Measurements from ENCODE around the gene DPP6.

Gene DPP6

GRCh38 chr7:154638286-154638685, 586.1 kb downstream of the DPP6 start:
- peaks cover 0 to 7% (median 2%) of the 10 kb centered on the region in 5 experiments for H3K9me3 ChIP-seq (ENCODE audit: control extremely low read depth in 1 of 5, control insufficient read depth in 4 of 5, insufficient read depth in 2 of 5, low read depth in 1 of 5, low read length in 4 of 5)
- peaks cover 0 to 2% (median 0%) of the 10 kb centered on the region in 5 experiments for H3K27me3 ChIP-seq (replicated peaks in 2 of 5; ENCODE audit: control insufficient read depth in 4 of 5, insufficient read depth in 5 of 5, low read length in 4 of 5)
- ChIA-PET CTCF (no interaction called here), POLR2A (no interaction called here)
- 70% methylated on average over 8 of the region's 9 CpGs for WGBS (ENCODE audit: insufficient coverage)
- H3K36me3 ChIP-seq (ENCODE audit: control insufficient read depth in 4 of 4, insufficient read depth in 4 of 4, low read length in 3 of 4): no peaks in the 10 kb centered on the region
- DNase-seq: no peak
- no peak overlapping the region for H3K27ac ChIP-seq (ENCODE audit: insufficient read depth in 1 of 2, low read depth in 1 of 2, low read length in 2 of 2, poor library complexity in 1 of 2, severe bottlenecking in 2 of 2)
- no peaks in the 10 kb centered on the region for H3K4me1 ChIP-seq (ENCODE audit: control extremely low read depth in 1 of 4, control insufficient read depth in 4 of 4, insufficient read depth in 4 of 4, low read length in 3 of 4)
- no peak overlapping the region for H3K4me3 ChIP-seq (ENCODE audit: control insufficient read depth in 1 of 7, extremely low read depth in 1 of 7, insufficient read depth in 4 of 7, low read depth in 2 of 7, low read length in 6 of 7)

GRCh38 chr7:154640266-154640865, 588.2 kb downstream of the DPP6 start:
- H3K27ac ChIP-seq (ENCODE audit: insufficient read depth in 1 of 2, low read depth in 1 of 2, low read length in 2 of 2, poor library complexity in 1 of 2, severe bottlenecking in 2 of 2): no peak overlapping the region
- H3K36me3 ChIP-seq (ENCODE audit: control insufficient read depth in 4 of 4, insufficient read depth in 4 of 4, low read length in 3 of 4): no peaks in the 10 kb centered on the region
- ChIA-PET CTCF (no interaction called here), POLR2A (no interaction called here)
- peaks cover 0 to 7% (median 2%) of the 10 kb centered on the region in 5 experiments for H3K9me3 ChIP-seq (ENCODE audit: control extremely low read depth in 1 of 5, control insufficient read depth in 4 of 5, insufficient read depth in 2 of 5, low read depth in 1 of 5, low read length in 4 of 5)
- DNase-seq: no peak
- WGBS (ENCODE audit: insufficient coverage): 48% methylated on average over 6 of the region's 10 CpGs
- no peak overlapping the region for H3K4me3 ChIP-seq (ENCODE audit: control insufficient read depth in 1 of 7, extremely low read depth in 1 of 7, insufficient read depth in 4 of 7, low read depth in 2 of 7, low read length in 6 of 7)
- H3K4me1 ChIP-seq (ENCODE audit: control extremely low read depth in 1 of 4, control insufficient read depth in 4 of 4, insufficient read depth in 4 of 4, low read length in 3 of 4): no peaks in the 10 kb centered on the region
- peaks cover 0 to 2% (median 0%) of the 10 kb centered on the region in 5 experiments for H3K27me3 ChIP-seq (replicated peaks in 2 of 5; ENCODE audit: control insufficient read depth in 4 of 5, insufficient read depth in 5 of 5, low read length in 4 of 5)

- peaks cover 0 to 2% (median 0%) of the 10 kb centered on the region in 5 experiments for H3K27me3 ChIP-seq (replicated peaks in 2 of 5; ENCODE audit: control insufficient read depth in 4 of 5, insufficient read depth in 5 of 5, low read length in 4 of 5)
- ChIA-PET CTCF (no interaction called here), POLR2A (no interaction called here)
- H3K4me3 ChIP-seq (ENCODE audit: control insufficient read depth in 1 of 7, extremely low read depth in 1 of 7, insufficient read depth in 4 of 7, low read depth in 2 of 7, low read length in 6 of 7): no peak overlapping the region
- H3K4me1 ChIP-seq (ENCODE audit: control extremely low read depth in 1 of 4, control insufficient read depth in 4 of 4, insufficient read depth in 4 of 4, low read length in 3 of 4): no peaks in the 10 kb centered on the region
- H3K9me3 ChIP-seq (ENCODE audit: control extremely low read depth in 1 of 5, control insufficient read depth in 4 of 5, insufficient read depth in 2 of 5, low read depth in 1 of 5, low read length in 4 of 5): peaks cover 0 to 3% (median 0%) of the 10 kb centered on the region in 5 experiments
- DNase-seq: no peak
- WGBS (ENCODE audit: insufficient coverage): 75% methylated on average over 1 of the region's 4 CpGs
- H3K27ac ChIP-seq (ENCODE audit: insufficient read depth in 1 of 2, low read depth in 1 of 2, low read length in 2 of 2, poor library complexity in 1 of 2, severe bottlenecking in 2 of 2): no peak overlapping the region
- H3K36me3 ChIP-seq (ENCODE audit: control insufficient read depth in 4 of 4, insufficient read depth in 4 of 4, low read length in 3 of 4): no peaks in the 10 kb centered on the region
These were observed 588.7 kb downstream of the DPP6 start for GRCh38 chr7:154640917-154641316.

- Histone ChIP-seq H3K27ac (ENCODE audit: insufficient read depth in 1 of 2, low read depth in 1 of 2, low read length in 2 of 2, poor library complexity in 1 of 2, severe bottlenecking in 2 of 2) (no peak overlapping the region), H3K9me3 (ENCODE audit: control extremely low read depth in 1 of 5, control insufficient read depth in 4 of 5, insufficient read depth in 2 of 5, low read depth in 1 of 5, low read length in 4 of 5) (peaks cover 0 to 3% (median 0%) of the 10 kb centered on the region in 5 experiments), H3K36me3 (ENCODE audit: control insufficient read depth in 4 of 4, insufficient read depth in 4 of 4, low read length in 3 of 4) (no peaks in the 10 kb centered on the region), H3K4me1 (ENCODE audit: control extremely low read depth in 1 of 4, control insufficient read depth in 4 of 4, insufficient read depth in 4 of 4, low read length in 3 of 4) (no peaks in the 10 kb centered on the region), H3K4me3 (ENCODE audit: control insufficient read depth in 1 of 7, extremely low read depth in 1 of 7, insufficient read depth in 4 of 7, low read depth in 2 of 7, low read length in 6 of 7) (no peak overlapping the region), H3K27me3 (replicated peaks in 2 of 5; ENCODE audit: control insufficient read depth in 4 of 5, insufficient read depth in 5 of 5, low read length in 4 of 5) (peaks cover 0 to 2% (median 0%) of the 10 kb centered on the region in 5 experiments)
- no peak for DNase-seq
- CTCF ChIA-PET: no interaction called here
- WGBS (ENCODE audit: insufficient coverage): 87% methylated on average over 3 of the region's 3 CpGs
- POLR2A ChIA-PET: no interaction called here
These were observed 592.2 kb downstream of the DPP6 start for GRCh38 chr7:154644366-154644765.

GRCh38 chr7:154646126-154647013, 594.2 kb downstream of the DPP6 start:
- CTCF ChIA-PET: no interaction called here
- POLR2A ChIA-PET: no interaction called here
- 98% methylated on average over 9 of the region's 11 CpGs for WGBS (ENCODE audit: insufficient coverage)
- H3K9me3 ChIP-seq (ENCODE audit: control extremely low read depth in 1 of 5, control insufficient read depth in 4 of 5, insufficient read depth in 2 of 5, low read depth in 1 of 5, low read length in 4 of 5): peaks cover 0 to 8% (median 3%) of the 10 kb centered on the region in 5 experiments
- no peaks in the 10 kb centered on the region for H3K36me3 ChIP-seq (ENCODE audit: control insufficient read depth in 4 of 4, insufficient read depth in 4 of 4, low read length in 3 of 4)
- no peaks in the 10 kb centered on the region for H3K27me3 ChIP-seq (replicated peaks in 2 of 5; ENCODE audit: control insufficient read depth in 4 of 5, insufficient read depth in 5 of 5, low read length in 4 of 5)
- H3K4me1 ChIP-seq (ENCODE audit: control extremely low read depth in 1 of 4, control insufficient read depth in 4 of 4, insufficient read depth in 4 of 4, low read length in 3 of 4): no peaks in the 10 kb centered on the region
- no peak for DNase-seq
- no peak overlapping the region for H3K27ac ChIP-seq (ENCODE audit: insufficient read depth in 1 of 2, low read depth in 1 of 2, low read length in 2 of 2, poor library complexity in 1 of 2, severe bottlenecking in 2 of 2)
- H3K4me3 ChIP-seq (ENCODE audit: control insufficient read depth in 1 of 7, extremely low read depth in 1 of 7, insufficient read depth in 4 of 7, low read depth in 2 of 7, low read length in 6 of 7): no peak overlapping the region

- WGBS (ENCODE audit: insufficient coverage): 92% methylated on average over 6 of the region's 12 CpGs
- Histone ChIP-seq H3K36me3 (ENCODE audit: control insufficient read depth in 4 of 4, insufficient read depth in 4 of 4, low read length in 3 of 4) (no peaks in the 10 kb centered on the region), H3K4me3 (ENCODE audit: control insufficient read depth in 1 of 7, extremely low read depth in 1 of 7, insufficient read depth in 4 of 7, low read depth in 2 of 7, low read length in 6 of 7) (no peak overlapping the region), H3K4me1 (ENCODE audit: control extremely low read depth in 1 of 4, control insufficient read depth in 4 of 4, insufficient read depth in 4 of 4, low read length in 3 of 4) (no peaks in the 10 kb centered on the region), H3K27ac (ENCODE audit: insufficient read depth in 1 of 2, low read depth in 1 of 2, low read length in 2 of 2, poor library complexity in 1 of 2, severe bottlenecking in 2 of 2) (no peak overlapping the region), H3K27me3 (replicated peaks in 2 of 5; ENCODE audit: control insufficient read depth in 4 of 5, insufficient read depth in 5 of 5, low read length in 4 of 5) (no peaks in the 10 kb centered on the region), H3K9me3 (ENCODE audit: control extremely low read depth in 1 of 5, control insufficient read depth in 4 of 5, insufficient read depth in 2 of 5, low read depth in 1 of 5, low read length in 4 of 5) (peaks cover 0 to 11% (median 3%) of the 10 kb centered on the region in 5 experiments)
- ChIA-PET POLR2A (no interaction called here), CTCF (no interaction called here)
- no peak for DNase-seq
These were observed 595.4 kb downstream of the DPP6 start for GRCh38 chr7:154647625-154648024.

- POLR2A ChIA-PET: no interaction called here
- Histone ChIP-seq H3K4me3 (ENCODE audit: control insufficient read depth in 1 of 7, extremely low read depth in 1 of 7, insufficient read depth in 4 of 7, low read depth in 2 of 7, low read length in 6 of 7) (no peak overlapping the region), H3K27me3 (replicated peaks in 2 of 5; ENCODE audit: control insufficient read depth in 4 of 5, insufficient read depth in 5 of 5, low read length in 4 of 5) (no peaks in the 10 kb centered on the region), H3K9me3 (ENCODE audit: control extremely low read depth in 1 of 5, control insufficient read depth in 4 of 5, insufficient read depth in 2 of 5, low read depth in 1 of 5, low read length in 4 of 5) (peaks cover 0 to 11% (median 3%) of the 10 kb centered on the region in 5 experiments), H3K27ac (ENCODE audit: insufficient read depth in 1 of 2, low read depth in 1 of 2, low read length in 2 of 2, poor library complexity in 1 of 2, severe bottlenecking in 2 of 2) (no peak overlapping the region), H3K4me1 (ENCODE audit: control extremely low read depth in 1 of 4, control insufficient read depth in 4 of 4, insufficient read depth in 4 of 4, low read length in 3 of 4) (no peaks in the 10 kb centered on the region), H3K36me3 (ENCODE audit: control insufficient read depth in 4 of 4, insufficient read depth in 4 of 4, low read length in 3 of 4) (no peaks in the 10 kb centered on the region)
- no peak for DNase-seq
- CTCF ChIA-PET: no interaction called here
- WGBS (ENCODE audit: insufficient coverage): 100% methylated on average over 1 of the region's 5 CpGs
These were observed 596.8 kb downstream of the DPP6 start for GRCh38 chr7:154649015-154649414.
